Activated T-helper 1 cell treated with Interleukin-2 at 50 U/mL for 16 hours (primary cell): ENCODE results near the gene AGBL4.
"Not testable (repeated sequence)": the region's sequence is repeated elsewhere in the genome, so short reads cannot be mapped to it uniquely, and the experiment has no call there.

Experiments used
- DNase-seq: peaks from one replicate; pipeline ENCODE4 v3.0.0-alpha.2; 2020; ENCODE audit warnings: low read depth

Gene AGBL4

DNA sequence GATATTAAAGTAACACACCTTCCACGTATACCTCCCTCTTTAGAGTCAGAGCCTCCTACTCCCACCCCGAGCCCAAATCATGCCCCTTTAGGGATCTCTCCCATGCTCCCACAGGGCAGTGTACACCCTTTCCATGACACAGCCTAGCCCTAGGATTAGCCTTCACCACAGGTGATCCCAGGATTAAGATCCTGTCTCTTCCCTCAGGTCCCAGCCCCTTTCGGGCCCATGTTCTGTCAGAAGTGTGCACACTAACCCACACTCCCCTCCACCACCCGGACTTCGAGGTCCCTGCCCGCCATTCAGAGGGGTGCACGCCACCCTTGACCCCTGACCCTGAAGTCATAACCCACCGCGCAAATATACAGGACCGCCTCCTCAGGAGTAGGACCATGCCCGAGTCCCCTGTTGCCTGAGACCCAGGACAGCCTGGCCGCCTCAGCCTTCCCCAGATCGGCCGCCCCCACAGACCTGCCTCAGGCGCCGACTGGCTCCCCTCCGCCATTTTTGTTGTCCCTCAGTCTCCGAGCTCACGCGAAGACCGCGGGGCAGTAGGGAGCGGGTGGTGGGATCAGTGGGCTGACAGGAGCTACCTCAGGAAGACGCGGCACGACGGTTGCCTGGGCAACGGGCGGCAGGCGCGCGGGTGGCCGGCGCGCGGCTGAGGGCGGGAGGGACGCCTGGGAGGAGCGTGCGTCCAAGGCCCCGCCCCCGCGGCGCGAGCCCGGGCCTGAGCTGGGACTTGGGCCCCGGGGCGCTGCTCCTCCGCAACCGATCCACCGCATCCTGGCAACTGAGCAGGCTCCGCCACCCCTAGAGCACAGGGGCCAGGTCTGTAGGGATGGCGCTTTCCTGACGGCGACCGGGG lies at the start of gene AGBL4:
TSS of gene AGBL4 (minus strand) at position 663 of the 868 bp plus-strand sequence.
- no peak for DNase-seq

DNA sequence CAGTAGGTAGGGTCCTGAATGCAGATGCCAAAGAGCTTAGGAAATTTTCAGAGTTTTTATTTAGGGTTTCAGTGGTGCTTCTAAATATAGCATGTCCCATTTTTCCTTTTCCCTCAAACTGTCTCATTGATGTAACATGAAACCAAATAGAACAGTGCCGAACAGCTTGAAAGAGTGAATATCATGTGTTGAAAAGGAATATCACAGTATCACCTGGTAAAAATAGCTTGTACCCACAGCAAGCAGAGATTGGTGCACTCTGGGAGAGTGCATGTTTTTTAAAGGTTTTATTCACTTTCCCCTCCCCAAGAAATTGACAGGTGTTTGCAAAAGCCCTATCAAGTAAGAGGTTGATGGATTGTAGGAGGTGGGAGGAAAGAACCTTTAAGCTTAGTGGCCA lies 43.1 kb upstream of the AGBL4 start:
- no peak for DNase-seq

DNA sequence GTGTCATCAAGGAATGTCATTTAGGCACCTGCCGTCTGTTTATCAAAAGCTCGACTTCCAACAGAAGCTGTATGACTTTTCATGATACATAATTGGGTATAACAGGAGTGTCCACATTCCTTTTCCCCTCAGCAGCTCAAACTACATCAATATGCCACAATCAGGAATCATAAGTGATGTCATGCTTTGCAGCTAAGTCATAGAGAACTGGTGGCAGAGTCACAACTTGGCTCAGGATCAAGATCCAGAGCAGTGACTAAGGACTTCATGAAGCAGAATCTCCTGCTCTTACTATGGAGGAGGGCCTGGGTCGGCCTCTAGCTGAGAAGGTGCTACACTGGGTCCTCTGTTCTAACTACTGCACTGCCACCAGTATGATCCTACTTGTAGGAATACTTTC lies 36.5 kb upstream of the AGBL4 start:
- DNase-seq = no peak

DNA sequence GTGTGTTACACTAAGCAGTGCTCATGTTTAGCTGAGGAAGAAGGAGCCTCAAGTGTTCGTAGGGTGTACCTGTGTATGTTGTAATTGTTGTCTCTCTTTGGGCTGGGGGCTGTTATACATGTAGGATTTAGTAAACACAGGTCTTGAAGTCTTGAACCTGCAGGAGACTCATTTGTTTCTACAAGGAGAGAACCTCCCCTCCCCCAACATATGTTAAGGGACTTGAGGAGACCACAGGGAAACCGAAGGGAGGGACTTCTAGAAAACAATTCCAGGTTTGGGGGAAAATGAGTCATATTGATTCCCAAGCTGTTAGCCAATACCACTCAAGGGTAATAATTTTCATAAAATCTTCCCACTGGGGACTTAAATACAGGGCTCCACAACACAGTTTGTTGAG lies 25.0 kb upstream of the AGBL4 start:
- no peak for DNase-seq

DNA sequence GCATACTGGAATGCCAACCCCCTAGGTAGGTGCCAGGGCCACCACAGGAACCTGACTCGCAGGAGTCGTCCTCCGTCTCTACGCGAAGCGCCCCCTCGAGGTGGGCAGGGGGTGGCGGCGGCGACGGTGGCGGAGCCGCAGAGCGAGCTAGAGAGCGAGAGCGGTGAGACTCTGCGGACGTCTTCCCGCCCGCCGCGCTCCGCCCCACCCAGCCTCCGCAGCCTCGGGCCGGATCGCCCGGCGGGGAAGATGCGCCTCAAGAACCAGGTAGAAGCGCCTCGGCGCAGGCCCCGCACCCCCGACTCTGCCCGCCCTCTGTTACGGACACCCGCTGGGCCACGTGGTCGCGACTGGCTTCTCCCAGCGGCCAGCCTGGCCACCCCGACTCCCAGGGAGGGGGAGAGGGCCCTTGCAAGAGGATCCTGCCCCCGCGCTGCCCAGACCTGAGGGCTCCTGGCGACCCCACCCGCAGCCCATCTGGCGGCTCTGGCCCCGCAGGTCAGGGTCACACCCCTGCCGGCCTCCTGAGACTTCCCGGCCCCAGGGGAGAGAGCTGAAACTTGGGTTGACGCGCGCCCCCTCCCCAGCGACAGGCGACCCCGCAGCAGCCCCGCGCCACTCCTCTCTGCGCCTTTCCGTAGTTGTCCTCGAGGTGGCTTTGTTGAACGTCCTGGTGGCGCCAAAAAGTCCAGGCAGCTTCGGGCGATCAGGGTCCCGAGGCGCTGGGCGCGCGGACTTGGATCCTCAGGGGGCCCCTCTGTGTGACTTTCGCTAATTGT lies 24.4 kb upstream of the AGBL4 start:
- DNase-seq = no peak

DNA sequence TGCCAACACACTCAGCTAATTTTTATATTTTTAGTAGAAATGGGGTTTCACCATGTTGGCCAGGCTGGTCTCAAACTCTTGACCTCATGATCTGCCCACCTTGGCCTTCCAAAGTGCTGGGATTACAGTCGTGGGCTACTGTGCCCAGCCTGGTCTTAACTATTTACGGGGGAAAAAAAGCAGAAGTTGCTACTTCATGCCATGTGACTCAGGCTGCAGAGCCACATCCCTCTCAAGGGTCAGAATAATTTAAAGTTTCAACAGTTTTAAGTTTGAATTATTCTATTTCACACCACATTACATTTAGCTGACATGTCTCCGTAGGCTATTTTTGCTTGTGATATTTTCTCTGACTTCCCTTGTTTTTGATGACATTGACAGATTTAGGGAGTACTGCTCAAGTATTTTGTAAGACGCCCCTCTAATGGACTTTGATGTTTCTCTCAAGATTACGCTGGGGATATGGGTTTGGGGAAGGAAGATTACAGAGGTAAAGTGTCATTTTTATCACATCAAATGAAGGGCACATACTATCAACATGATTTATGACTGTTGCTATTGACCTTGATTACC lies 14.6 kb upstream of the AGBL4 start:
- no peak for DNase-seq

DNA sequence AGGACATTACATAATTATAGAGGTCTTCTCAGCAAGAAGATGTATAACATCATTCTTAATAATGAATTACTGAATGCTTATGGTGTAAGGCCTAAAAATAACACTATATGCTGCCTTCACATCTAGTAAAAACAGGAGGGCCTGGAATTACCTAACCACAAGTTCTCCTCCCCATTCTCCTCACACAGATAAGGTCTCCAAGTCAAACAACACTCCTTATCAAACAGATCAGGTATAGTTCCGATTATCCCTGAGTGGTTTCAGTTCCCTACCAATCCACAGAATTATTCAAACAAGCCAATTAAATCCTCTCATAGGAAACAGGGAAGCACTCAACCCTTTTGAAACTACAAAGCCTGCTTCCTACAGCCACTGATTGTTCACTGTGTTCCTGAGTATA lies 4.0 kb upstream of the AGBL4 start:
- DNase-seq = no peak

DNA sequence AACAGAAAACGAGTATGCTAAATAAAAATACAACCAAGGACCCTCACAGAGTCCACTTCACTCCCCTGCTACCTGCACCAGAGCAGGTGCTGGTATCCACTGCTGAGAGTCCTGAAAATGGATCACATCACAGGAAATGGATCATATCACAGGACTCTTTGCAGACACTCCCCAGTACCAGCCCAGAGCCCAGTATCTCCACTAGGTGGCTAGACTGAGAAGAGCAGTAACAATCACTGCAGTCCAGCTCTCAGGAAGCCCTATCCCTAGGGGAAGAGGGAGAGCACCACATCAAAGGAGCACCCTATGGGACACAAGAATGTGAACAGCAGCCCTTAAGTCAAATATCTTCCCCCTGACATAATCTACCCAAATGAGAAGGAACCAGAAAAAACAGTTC lies 28.0 kb downstream of the AGBL4 start:
- DNase-seq = no peak

DNA sequence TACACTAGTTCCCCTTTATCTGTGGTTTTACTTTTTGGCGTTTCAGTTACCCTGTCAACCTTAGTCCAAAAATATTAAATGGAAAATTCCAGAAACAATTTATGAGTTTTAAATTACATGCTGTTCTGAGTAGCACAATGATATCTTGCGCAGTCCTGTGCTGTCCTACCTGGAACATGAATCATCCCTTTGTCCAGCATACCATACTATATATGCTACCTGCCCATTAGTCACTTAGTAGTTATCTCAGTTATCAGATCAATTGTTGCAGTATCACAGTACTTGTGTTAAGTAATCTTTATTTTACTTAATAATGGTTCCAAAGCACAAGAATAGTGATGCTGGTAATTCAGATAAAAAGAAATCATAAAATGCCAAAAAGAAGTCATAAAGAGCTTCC lies 52.7 kb downstream of the AGBL4 start:
- no peak for DNase-seq

DNA sequence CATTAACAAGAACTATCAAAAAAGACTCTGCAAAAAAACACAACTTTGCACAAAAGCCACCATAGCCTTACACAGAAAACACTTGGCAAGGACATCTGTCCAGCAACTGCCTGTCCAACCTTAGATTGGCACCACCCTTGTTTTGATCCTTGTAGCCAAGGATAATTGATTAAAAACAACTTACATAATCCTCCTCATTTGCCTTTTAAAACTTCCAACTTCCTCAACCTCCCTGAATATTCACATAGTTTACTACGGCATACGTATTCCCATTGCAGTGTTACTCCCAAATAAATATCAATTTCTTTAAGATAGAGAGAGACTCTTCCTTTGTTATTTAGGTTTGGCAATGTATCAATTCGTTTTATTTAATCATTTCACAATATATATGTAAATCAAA lies 72.4 kb downstream of the AGBL4 start:
- DNase-seq = no peak

DNA sequence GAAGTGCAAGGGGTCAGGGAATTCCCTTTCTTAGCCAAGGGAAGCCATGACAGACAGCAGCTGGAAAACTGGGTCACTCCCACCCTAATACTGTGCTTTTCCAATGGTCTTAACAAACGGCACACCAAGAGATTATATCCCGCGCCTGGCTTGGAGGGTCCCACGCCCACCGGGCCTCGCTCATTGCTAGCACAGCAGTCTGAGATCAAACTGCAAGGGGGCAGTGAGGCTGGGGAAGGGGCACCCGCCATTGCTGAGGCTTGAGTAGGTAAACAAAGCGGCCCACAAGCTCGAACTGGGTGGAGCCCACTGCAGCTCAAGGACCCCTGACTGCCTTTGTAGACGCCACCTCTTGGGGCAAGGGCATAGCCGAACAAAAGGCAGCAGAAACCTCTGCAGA lies 108.5 kb downstream of the AGBL4 start:
- not testable (repeated sequence) for DNase-seq

DNA sequence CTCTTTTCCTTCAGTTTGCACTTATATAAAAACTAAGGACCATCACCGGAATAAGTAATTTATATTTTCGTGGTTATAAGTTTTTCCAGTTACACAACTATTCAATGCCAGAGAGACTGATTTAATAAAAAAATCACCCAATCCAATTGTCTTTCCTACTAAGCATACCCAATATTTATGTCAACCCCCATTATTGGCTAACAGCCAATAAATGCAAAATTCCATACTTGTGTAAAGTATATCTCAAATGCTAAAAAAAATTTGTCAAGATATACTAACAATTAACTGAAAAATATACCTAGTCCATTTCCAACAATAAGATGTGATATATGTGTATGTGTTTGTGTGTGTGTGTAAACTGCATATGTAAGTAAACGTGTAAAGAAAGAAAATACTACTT lies 117.4 kb downstream of the AGBL4 start:
- DNase-seq = no peak

DNA sequence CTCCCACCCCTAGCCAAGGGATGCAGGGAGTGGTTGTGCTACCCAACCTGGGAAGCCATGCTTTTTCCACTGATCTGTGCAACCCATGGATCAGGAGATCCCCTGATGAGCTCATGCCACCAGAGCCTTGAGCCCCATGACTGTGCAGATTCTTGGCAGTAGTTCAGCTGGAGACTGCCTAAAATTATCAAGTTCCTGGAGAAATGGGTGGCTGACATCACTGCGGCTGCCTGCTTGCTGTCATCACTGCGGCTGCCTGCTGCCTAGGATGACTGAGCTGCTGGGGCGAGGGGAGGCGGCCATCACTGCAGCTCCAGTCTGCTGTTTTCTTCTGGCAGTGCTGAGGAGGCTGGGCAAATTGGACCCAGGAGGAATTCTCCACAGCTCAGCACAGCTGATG lies 159.2 kb downstream of the AGBL4 start:
- no peak for DNase-seq

DNA sequence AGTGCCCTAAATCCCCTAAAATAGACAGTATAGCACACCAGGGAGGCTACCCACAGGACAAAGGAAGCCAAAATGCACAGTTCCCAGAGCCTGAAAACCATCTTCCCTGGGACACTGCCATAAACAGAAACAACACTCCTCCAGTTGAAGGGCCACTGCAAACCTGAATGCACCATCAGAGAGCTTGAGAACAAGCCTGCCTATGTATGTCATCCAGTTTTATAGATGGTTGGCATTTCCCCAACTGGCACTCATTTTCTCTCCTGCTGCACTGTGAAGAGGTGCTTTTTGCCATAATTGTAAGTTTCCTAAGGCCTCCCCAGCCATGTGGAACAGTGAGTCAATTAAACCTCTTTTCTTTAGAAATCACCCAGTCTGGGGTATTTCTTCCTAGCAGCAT lies 169.0 kb downstream of the AGBL4 start:
- no peak for DNase-seq

DNA sequence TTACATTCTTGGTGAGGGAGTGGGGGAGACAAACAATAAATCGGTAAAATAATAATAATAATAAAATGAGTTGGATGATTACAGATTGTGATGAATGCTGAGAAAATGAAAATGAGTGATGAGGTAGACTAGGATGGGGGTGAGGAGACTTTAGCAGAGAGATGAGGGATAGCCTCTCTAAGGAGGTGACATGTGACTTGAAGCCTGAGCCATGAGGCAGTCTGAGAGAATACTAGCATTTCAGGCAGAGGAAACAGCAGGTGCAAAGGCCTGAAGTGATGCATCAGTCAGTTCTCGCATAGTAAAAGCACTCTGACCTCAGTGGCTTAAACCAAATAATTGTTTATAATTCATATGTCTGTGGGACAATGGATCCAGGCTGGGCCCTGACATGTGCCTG lies 181.2 kb downstream of the AGBL4 start:
- no peak for DNase-seq

DNA sequence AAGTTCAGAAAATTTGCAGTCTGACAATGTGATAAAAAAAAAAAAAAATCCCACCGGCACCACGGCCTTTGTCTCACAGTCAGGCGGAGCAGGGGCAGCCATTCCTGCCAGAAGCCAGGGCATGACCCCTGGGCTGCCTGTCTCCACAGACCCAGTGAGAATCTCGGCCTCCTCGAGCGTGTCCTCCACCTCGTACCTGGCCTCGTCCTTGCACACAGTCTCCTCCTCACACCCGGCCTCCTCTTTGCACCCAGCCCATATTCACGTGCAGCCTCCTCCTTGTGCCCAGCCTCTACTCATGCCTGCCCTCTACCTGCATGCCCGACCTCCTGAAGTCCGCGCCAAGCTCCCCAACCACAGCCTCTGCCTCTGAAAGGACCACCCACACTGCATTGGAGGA lies 182.0 kb downstream of the AGBL4 start:
- DNase-seq = no peak

DNA sequence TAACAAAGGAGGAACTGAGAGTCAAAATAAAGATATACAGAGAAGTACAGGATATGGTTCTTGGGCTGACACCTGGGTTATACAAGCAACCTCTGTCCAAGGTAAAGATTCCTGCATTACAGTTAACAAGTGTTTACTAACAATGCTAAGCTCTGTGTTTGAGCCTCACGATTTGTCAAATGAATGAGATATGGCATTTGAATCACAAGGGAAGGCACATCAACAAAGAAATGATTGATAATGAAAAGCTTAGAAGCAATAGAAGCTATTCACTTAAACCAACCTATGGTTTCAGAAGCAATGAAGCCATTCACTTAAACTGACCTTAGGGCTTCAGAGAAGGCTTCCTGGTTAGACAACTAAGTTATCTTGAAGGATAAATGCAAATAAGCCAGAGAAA lies 199.5 kb downstream of the AGBL4 start:
- no peak for DNase-seq

DNA sequence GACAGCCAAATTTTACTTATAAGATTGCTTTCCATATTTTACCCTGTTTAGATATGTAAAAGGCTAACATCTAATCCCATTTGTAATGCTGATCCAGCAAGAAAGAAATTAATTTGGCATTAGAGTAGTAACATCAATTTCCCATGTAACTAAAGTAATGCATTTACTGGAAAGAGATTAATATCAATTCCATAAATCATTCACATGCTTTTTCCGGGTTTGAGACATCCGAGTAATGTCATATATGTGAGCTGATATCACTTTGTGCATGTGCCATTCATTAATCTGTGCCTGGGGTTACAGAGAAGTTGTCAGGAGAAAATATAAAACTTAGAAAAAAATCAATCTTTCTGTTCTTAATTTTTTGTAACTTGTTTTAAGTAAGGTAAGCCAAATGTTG lies 206.1 kb downstream of the AGBL4 start:
- DNase-seq = no peak

DNA sequence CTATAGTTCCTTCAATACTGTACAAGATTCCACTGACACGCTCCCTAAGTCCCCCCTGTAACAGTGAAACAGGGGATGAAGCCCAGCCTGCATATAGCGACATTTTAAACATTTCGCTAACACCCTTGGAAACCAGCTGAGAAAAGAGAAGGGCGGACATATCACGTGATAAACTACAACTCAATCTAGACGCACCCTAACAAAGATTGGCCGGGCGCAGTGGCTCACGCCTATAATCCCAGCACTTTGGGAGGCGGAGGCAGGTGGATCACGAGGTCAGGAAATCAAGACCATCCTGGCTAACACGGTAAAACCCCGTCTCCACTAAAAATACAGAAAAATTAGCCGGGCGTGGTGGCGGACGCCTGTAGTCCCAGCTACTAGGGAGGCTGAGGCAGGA lies 236.7 kb downstream of the AGBL4 start:
- DNase-seq = not testable (repeated sequence)

DNA sequence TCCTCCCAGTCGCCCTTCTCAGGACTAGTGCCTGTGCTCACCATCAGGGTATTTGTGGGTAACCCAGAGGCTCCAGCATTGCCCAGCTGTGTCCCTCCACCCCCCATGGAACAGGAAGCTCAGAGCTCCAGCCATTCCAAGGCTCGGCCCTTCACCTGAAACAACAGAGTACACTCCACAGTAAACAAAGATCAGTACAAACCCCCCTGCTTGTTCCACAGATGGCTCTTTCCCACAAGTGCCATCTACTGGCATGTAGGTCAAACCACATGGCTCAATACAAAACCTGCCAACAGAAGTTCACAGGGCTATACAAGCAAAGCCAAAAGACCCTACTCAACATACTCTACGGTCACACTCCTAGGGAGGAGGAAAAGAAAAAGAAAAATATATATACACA lies 258.7 kb downstream of the AGBL4 start:
- no peak for DNase-seq

DNA sequence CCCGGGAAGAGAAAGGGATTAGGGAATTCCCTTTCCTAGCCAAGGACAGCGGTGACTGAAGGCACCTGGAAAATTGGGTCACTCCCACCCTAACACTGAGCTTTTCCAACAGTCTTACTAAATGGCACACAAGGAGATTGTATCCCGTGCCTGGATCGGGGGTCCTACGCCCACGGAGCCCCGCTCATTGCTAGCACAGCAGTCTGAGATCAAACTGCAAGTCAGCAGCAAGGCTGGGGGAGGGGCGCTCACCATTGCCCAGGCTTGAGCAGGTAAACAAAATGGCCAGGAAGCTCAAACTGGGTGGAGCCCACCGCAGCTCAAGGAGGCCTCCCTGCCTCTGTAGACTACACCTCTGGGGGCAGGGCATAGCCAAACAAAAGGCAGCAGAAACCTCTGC lies 285.6 kb downstream of the AGBL4 start:
- not testable (repeated sequence) for DNase-seq

DNA sequence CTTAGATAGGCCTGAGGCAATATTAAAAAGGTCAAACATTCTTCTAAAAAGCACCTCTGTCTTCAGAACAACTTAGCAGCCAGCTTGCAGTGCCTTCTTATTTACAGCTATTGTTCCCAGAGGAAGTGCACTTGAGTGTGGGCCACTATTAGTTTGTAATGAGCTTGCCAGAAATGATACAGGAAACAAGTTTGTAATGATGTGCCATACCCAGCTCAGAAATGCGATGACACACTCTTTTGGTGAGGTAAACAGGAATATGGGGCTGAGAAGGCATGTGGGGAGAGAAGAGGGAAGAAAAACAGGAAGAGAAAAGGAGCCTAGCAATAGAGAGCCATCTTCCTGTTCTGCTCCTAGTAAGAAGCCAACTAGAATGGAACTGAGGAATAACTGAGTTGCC lies 295.4 kb downstream of the AGBL4 start:
- no peak for DNase-seq

DNA sequence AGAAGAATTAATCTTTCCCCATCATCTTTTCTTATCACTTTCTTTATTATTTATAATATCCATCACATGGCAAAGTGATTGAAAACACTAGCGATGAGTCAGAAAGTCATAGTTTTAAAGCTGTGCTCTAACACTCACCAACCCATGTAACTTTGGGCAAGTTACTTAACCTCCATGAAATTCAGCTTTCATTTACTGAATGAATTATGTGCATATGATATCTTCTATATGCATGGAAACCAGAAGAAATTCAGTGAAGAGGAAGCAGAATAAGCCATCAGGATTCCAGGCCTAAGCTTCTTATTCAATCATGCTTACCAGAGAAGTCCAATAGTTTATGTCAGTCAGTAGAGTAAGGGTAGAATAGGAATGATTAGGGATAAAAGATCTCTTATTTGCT lies 300.1 kb downstream of the AGBL4 start:
- DNase-seq = no peak
